Gastrocnemius medialis (tissue), 4 donors: Measurements from ENCODE around the gene DSC1. TPM values are rescaled to one million over a fixed set of nuclear protein-coding genes. Genes with fewer than 3 reads are reported as not detected.

ENCODE experiments used
- ATAC-seq, 2 donors: fragments of 150-250 bp; one replicate each; pipeline ENCODE4 v1.9.1; 2016
- DNase-seq, 2 donors: peaks; one replicate each; pipeline ENCODE4 v3.0.0-alpha.2; 2019
- H3K27ac ChIP-seq, 4 donors: fragments of 200-600 bp; sonication (generic); 1 replicate in 1 of 4; 2 replicates in 3 of 4; pipeline ENCODE4 v1.5.1; 2016 to 2018; ENCODE audit warnings: mild to moderate bottlenecking in 2 of 4, moderate library complexity in 1 of 4
- H3K27me3 ChIP-seq, 3 donors: fragments of 200-600 bp; sonication (generic) in 2 of 3; 1 replicate in 1 of 3; 2 replicates in 2 of 3; pipeline versions ENCODE4 v1.5.1 to v1.6.0; 2016 to 2019; ENCODE audit warnings: mild to moderate bottlenecking in 1 of 3, moderate library complexity in 1 of 3
- H3K36me3 ChIP-seq, 2 donors: fragments of 200-600 bp; sonication (generic) in 1 of 2; one replicate each; pipeline ENCODE4 v1.5.1; 2017 to 2018
- H3K4me1 ChIP-seq, 2 donors: fragments of 200-600 bp; sonication (generic) in 1 of 2; one replicate each; pipeline ENCODE4 v1.5.1; 2016 to 2017; ENCODE audit warnings: mild to moderate bottlenecking in 2 of 2
- H3K4me3 ChIP-seq, 4 donors: fragments of 200-600 bp; sonication (generic) in 3 of 4; 1 replicate in 1 of 4; 2 replicates in 3 of 4; pipeline ENCODE4 v1.5.1; 2016 to 2019; ENCODE audit warnings: mild to moderate bottlenecking in 2 of 4
- H3K9me3 ChIP-seq, 3 donors: fragments of 200-600 bp; sonication (generic) in 2 of 3; 1 replicate in 1 of 3; 2 replicates in 2 of 3; pipeline ENCODE4 v1.5.1; 2016 to 2019
- POLR2A ChIP-seq, 2 donors: fragments of 450-650 bp; IDR thresholded peaks; one replicate each; pipeline ENCODE4 v1.6.1; 2017; ENCODE audit warnings: antibody characterized with exemption in 2 of 2, mild to moderate bottlenecking in 2 of 2, moderate library complexity in 2 of 2
- in situ Hi-C, 4 donors: fragments of 200-750 bp; cut with MboI; loops; one replicate each; pipeline versions ENCODE4 v1.15.0 to v1.8.0; 2017; ENCODE audit warnings: low sequenced_read_pairs in 4 of 4
- intact Hi-C: fragments of 100-400 bp; cut with DNase I; formaldehyde crosslinking; loops from one replicate; pipeline ENCODE4 v1.15.1; 2023; ENCODE audit warnings: low total_unique reads
- total RNA-seq, 4 donors: library from RNA; depleted of rRNA; stranded (reverse); fragments of >200 nt; gene quantifications; one replicate each; pipeline versions ENCODE4 v1.1.0 to v1.2.3, GENCODE V29; 2016
- TF ChIP-seq, protein P1 (sequence below), 5 experiments: fragments of 450-650 bp in 3 of 5; fragments of 200-600 bp in 2 of 5; sonication (generic) in 2 of 5; IDR thresholded peaks in 4 of 5; conservative IDR thresholded peaks in 1 of 5; 1 replicate in 4 of 5; 2 replicates in 1 of 5; pipeline ENCODE4 v1.5.1; 2016 to 2019; ENCODE audit warnings: antibody characterized with exemption in 5 of 5, mild to moderate bottlenecking in 3 of 5, moderate library complexity in 3 of 5

Gene DSC1
- total RNA-seq, 4 donors from 2014 or later, result not detected

DNA sequence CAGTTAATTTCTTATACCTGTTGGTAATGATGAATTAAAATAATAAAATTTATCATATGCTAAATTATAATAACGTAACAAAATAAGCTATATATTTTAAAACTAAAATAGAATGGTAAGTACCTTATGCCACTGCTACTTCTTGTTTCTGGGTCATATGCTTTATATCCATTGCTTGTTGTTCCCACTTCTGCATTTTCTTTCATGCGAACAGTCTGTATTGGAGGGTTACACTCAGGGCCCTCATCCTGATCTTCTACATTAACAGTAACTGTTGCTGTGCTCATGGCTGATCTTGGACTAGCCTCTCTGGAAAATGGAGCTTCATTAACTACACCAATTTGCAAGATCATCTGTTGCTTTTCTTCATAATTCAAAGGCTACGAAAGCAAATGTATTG lies 82.7 kb downstream of the DSC1 start:
- Histone ChIP-seq H3K36me3 (no peaks in the 10 kb centered on the region), H3K27ac (no peak overlapping the region), H3K4me3 (no peak overlapping the region), H3K4me1 (no peaks in the 10 kb centered on the region), H3K27me3 (no peaks in the 10 kb centered on the region), H3K9me3 (no peaks in the 10 kb centered on the region)
- DNase-seq (no peak), ATAC-seq (no peak)
- TF ChIP-seq POLR2A (IDR thresholded peaks at IDR 0.05), result no peak
- TF ChIP-seq, protein P1, sequence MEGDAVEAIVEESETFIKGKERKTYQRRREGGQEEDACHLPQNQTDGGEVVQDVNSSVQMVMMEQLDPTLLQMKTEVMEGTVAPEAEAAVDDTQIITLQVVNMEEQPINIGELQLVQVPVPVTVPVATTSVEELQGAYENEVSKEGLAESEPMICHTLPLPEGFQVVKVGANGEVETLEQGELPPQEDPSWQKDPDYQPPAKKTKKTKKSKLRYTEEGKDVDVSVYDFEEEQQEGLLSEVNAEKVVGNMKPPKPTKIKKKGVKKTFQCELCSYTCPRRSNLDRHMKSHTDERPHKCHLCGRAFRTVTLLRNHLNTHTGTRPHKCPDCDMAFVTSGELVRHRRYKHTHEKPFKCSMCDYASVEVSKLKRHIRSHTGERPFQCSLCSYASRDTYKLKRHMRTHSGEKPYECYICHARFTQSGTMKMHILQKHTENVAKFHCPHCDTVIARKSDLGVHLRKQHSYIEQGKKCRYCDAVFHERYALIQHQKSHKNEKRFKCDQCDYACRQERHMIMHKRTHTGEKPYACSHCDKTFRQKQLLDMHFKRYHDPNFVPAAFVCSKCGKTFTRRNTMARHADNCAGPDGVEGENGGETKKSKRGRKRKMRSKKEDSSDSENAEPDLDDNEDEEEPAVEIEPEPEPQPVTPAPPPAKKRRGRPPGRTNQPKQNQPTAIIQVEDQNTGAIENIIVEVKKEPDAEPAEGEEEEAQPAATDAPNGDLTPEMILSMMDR (IDR thresholded peaks at IDR 0.05 in 4 of 5, conservative IDR thresholded peaks at IDR 0.05 in 1 of 5), result no peak
- intact Hi-C loops, result no loop called here
- in situ Hi-C loops, result loop anchor here in 1 of 4 donors (25.0 kb wide), 1 partner anchor 107 kb away; no protein-coding TSS in a partner anchor

Other genes starting within 250 kb of the DSC1 start
- under 1 TPM in 1 of 4 donors, not detected in 3; 0.04 TPM for gene DSC3, start 120.1 kb downstream of the DSC1 start, total RNA-seq
- gene DSC2, start 60.4 kb downstream of the DSC1 start, total RNA-seq, result 1 to 10 TPM in 1 of 4 donors, under 1 TPM in 3; 0.56 to 1.2 (median 0.73) TPM
- gene DSG1, start 155.3 kb upstream of the DSC1 start, total RNA-seq, result not detected
- not detected for gene DSG4, start 213.9 kb upstream of the DSC1 start, total RNA-seq